NCI-H2107 (cell line): ENCODE measurements around the gene BCORL1.
A peak's percentile ranks its signal among the peaks of the same experiment; 100 is the strongest.

Source experiments
- DNase-seq: peaks from one replicate; lab custom pipeline; 2025; lab: John Stamatoyannopoulos, UW

The BCORL1 gene

DNA sequence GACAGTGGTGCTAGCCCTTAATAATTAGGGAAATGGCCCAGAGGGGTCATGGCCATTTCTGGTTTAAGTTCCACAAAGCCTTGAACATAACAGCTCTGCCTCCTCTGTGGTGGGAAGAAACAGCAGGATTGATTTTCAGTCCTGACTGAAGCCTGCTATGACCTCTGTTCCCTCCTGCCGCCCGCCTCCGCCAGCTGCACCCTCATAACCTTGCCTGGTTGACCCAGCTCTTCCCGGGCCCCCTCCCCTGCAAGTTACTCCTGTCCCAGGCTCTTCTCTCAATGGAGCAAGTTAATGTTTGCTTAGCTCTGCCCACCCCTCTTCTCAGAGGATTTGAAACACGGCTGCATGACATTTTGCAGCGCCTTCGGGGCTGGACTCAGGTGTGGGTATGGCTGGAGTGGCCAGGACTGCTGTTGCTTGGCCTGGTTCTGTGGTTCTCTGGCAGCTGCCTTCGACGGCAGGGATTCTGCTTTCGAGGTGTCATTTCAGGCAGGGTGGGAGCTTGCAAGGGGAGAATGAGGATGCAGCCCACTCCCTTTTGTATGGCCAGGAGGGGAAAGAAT is 27.3 kb downstream of the BCORL1 start:
- no peak for DNase-seq

DNA sequence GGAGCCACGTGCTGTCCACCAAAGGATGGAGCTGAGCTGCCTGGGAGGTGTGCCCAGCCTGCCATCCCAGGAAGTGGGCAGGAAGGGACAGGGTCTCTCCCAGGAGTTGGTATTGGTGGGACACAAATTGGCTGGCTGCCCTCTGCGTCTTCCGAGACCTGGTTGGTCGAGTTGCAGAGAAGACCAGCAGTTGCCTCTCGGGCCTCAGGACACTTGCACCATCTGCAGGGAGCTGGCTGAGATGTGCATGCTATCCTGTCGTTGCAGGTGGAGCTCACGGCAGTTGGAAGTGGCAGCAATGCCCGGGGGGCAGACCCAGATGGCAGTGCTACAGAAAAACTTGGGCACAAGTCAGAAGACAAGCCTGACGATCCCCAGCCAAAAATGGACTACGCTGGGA is 30.2 kb downstream of the BCORL1 start:
- no peak for DNase-seq

DNA sequence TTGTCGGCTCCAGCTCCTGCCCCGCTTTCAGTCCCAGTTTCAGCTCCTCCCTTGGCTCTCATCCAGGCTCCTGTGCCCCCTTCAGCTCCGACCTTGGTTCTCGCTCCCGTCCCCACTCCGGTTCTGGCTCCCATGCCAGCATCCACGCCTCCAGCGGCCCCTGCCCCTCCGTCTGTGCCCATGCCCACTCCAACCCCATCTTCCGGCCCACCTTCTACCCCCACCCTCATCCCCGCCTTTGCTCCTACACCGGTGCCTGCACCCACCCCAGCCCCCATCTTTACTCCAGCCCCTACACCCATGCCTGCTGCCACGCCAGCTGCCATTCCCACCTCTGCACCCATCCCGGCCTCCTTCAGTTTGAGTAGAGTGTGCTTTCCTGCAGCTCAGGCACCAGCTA is 31.2 kb downstream of the BCORL1 start:
- DNase-seq, result no peak

DNA sequence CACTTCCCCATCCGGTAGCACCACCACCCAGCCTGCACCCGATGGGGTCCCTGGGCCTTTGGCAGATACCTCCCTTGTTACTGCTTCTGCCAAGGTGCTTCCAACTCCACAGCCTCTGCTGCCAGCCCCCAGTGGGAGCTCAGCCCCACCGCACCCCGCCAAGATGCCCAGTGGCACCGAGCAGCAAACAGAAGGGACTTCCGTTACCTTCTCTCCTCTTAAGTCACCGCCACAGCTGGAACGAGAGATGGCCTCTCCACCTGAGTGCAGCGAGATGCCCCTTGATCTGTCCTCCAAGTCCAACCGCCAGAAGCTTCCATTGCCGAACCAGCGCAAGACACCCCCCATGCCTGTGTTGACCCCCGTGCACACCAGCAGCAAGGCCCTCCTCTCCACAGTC is 31.9 kb downstream of the BCORL1 start:
- no peak for DNase-seq

DNA sequence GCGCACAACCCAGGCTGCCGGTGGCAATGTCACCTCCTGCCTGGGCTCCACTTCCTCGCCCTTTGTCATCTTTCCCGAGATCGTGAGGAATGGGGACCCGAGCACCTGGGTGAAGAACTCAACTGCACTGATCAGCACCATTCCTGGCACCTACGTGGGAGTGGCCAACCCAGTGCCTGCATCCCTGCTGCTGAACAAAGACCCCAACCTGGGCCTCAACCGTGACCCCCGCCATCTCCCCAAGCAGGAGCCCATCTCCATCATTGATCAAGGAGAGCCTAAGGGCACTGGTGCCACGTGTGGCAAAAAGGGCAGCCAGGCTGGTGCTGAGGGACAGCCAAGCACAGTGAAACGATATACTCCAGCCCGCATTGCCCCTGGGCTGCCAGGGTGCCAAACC is 32.3 kb downstream of the BCORL1 start:
- no peak for DNase-seq

DNA sequence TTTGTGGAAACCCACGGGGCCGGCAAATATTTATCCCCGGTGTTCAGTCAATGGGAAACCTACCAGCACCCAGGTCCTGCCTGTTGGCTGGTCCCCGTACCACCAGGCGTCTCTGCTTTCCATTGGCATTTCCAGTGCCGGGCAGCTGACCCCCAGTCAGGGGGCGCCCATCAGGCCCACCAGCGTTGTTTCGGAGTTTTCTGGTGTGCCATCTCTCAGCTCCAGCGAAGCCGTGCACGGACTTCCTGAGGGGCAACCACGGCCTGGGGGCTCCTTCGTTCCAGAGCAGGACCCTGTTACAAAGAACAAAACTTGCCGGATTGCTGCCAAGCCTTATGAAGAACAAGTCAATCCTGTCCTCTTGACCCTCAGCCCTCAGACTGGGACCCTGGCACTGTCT is 32.7 kb downstream of the BCORL1 start:
- DNase-seq, result no peak

DNA sequence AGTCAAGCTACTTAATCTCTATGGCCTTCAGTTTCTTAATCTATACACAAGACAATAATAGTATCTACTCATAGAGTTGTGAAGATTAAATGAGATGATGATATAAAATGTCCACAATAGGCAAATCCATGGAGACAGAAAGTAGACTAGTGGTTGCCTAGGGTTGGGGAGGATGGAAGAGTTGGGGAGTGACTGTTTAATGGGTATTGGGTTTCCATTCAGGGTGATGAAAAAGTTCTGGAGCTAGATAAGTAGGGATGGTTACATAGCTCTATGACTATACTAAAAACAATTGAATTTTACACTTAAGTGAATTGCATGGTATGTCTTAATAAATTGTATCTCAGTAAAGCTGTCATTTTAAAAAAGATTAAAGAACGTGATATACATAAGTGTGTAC is 35.7 kb downstream of the BCORL1 start:
- DNase-seq, result no peak

DNA sequence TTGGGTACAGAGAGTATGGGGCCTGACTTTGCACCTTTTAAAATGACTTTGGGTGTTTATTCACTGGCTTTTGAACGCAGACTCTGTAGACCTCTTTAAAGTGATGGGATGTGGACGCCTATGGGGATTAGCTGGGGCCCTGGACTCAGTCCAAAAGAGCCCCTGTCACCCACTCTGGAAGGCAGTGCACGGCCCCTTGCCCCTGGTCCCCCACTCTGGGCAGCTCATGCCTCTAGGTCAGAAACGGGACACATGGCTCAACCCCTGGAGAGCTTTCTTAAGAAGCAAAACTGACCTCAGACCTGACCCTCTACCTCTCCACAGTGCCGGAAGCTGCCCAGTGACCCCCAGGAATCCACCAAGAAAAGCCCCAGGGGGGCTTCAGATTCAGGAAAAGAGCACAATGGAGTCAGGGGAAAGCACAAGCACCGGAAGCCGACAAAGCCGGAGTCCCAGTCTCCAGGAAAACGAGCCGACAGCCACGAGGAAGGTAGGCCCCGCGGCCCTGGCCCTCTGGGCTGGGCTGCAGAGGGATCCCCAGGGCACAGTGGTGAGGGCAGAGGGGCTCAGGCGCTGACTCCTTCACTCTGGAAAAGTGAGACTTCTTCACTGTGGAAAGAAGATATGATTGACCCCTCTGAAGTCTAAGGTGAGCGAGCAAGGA is 38.4 kb downstream of the BCORL1 start:
- DNase-seq, result no peak

DNA sequence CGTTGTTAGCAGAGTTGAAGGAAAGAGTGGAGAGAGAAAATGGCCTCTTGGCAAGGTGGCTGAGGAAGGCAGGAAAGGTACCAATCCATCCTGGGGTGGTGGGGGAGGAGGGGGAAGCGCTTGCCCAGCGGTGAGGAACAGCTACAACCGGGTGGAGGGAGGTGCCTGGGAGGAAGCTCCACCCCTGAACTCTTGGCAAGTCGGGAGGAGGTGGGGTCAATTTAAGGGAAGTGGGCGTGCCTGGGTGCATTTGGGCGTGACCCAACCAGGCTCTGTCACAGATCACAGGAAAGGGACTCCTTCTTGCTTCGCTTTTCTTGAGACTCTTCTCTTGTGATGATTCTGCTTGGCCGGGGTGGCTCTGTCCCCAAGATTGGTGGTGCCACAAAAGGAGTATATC is 41.7 kb downstream of the BCORL1 start:
- DNase-seq, result no peak

DNA sequence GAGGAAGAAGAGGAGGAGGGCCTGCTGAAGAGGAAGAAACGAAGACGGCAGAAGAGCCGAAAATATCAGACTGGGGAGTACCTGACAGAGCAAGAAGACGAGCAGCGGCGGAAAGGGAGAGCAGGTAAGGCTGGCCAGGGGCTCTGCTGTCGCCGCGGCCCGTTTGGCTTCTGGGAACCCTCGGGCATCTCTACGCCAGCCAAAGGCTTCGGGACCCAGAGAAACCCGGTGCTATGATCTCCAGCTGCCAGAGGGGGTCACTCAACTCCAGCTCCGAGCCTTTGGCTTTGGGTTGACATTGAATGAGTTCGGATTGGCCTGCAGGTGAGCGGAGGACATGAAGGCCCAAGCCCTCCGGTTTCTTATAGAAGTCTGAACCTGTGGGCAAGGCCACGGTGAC is 42.8 kb downstream of the BCORL1 start:
- no peak for DNase-seq

DNA sequence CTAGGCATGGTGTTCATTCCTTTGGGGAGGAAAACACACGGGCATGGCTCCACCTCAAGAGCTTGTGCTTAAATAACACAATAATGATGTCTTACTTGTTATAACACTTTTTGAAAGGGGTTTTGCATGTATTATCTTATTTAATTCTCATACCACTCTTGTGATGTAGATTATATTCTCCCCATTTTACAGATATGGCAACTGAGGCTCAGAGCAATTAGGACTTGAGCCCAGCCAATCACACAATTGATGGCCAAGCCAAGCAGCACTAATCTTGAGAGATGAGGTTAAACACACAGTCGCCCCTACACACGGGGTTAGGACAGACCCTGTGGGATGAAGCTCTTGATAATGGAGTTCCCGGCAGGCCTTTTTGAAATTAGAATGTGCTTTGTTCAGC is 45.1 kb downstream of the BCORL1 start:
- DNase-seq, result no peak

DNA sequence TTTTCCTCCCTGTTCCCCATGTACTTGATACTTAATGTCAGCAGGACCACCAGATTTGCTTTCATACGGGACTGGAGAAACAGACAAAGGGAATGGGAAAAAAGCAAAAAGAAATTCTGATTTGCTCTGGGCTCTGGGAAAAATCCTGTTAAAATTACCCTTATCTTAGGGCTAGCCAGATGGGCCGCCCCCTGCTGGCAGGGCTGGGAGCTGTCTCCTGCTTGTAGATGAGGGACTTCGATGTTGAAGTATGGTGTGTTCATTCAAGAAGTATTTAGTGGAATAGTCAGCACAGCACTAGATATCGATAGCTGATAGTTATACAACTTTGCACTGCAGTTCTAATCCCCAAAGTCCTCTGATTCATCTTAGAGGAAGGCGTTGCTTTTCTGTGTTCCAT is 45.8 kb downstream of the BCORL1 start:
- DNase-seq, result peak; percentile 3

DNA sequence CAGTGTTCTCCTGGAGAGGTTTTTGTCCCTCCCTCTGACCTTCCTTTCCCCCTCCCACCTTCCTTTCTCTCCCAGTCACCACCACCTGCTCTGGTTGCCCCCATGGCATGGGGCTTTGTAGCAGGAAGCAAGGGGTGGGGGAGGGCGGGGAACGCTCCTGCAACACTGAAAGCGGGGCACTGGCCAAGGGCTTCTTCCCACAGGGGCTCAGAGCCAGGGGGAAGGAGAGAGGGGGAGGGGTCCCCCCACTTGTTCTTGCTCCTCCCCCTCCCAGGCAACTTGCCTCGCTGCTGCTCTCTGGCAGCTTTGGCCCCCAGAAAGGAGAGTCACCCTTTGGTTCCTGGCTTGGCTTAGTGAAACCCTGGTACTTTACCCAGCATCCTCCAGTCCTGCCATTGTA is 48.4 kb downstream of the BCORL1 start:
- no peak for DNase-seq

DNA sequence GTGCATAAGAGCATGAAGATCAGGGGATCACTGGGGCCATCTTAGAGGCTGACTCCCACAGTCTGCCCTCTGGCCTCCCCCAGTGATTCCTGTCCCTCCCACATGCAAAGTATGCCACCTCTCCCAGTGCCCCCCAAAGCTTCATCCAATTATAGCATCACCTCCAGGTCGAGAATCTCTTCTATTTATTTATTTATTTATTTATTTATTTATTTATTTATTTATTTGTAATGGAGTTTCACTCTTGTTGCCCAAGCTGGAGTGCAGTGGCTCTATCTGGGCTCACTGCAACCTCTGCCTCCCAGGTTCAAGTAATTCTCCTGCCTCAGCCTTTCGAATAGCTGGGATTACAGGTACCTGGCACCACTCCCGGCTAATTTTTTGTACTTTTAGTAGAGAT is 50.1 kb downstream of the BCORL1 start:
- no peak for DNase-seq

DNA sequence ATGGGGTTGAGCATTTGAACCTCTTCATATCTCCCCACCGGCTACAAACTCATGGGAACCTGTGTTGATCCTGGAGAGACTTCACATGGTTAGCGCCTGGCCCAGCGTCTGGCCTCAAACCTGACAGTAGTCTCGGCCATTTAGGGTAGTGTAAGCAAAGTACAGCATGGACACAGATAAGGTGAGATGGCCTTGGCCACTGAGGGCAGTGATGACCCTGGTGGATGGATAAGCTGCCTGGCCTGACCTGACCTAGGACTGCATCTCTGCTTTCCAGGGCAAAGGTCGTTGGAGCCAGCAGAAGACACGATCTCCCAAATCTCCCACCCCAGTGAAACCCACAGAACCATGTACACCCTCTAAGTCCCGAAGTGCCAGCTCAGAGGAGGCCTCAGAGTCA is 51.7 kb downstream of the BCORL1 start:
- DNase-seq, result no peak

DNA sequence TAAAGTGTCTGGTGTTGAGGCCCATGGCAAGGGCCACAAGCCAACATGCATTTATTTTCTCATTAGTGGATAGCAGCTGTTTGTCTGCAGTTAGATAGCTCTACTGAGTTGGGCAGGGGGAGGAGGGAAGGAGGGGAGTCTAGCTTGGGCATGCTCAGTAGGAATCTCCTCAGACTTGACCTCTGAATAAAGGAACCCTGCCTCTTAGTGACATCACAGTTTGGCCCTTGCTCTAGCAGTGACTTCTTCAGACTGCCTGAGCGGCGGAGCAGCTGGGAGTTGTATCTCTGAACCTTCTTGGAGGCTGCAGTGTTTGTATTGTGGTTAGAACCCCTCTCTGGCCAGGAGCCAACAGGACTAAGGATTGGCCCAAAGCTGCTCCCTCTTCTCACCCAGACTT is 57.4 kb downstream of the BCORL1 start:
- no peak for DNase-seq

DNA sequence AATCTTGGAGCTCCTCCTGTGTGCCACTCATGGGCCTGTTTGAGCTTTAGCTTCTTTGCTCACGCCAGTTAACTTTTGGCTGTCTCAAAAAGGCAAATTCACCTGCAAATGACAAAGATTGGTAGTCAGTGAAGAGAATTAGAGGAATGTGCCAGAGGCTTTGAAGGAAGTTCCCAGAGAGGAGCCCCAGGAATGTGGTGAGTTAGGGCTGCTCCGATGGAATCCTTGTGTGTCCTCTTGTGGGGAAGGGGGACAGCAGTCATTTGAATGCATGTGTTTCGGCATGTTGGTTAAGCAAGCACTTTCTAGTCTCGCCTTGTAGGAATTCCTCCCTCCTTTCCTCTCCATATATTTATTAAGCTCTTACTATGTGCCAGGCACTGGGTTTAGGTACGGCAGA is 65.0 kb downstream of the BCORL1 start:
- no peak for DNase-seq

DNA sequence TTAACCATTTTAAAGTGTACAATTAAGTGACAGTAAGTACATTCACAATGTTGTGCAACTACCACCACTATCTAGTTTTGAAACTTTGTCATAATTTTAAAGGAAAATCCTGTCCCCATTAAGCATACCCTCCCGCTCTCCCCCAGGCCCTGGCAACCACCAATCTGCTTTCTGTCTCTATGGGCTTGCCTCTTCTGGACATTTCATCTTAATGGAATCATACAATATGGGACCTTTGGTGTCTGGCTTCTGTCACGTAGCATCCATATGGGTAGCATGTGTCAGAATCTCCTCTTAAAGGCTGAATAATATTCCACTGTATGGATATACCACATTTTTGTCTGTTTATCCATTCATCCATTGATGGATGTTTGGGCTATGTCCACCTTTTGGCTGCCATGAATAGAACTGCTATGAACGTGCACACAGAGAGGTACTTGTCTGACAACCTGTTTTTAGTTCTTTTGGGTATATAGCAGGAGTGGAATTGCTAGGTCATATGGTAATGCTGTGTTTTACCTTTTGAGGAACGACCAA is 66.3 kb downstream of the BCORL1 start:
- DNase-seq, result no peak

DNA sequence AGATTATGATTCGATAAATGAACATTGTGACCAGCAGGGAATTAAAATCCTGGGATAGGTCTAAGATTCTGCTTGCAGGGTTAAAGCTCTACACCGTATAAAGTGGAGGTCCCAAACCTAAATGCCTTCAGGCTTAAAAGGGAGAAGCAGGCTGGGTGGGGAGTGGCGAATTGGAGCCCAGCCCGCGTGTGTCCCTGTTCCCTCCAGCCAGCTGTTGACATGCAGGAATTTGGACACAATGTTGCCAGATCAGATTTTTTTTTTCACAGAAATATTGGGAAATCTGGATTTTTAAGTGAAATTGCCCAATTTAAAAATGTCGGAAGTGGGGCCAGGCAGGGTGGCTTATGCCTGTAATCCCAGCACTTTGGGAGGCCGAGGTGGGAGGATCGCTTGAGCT is 67.4 kb downstream of the BCORL1 start:
- DNase-seq, result no peak

DNA sequence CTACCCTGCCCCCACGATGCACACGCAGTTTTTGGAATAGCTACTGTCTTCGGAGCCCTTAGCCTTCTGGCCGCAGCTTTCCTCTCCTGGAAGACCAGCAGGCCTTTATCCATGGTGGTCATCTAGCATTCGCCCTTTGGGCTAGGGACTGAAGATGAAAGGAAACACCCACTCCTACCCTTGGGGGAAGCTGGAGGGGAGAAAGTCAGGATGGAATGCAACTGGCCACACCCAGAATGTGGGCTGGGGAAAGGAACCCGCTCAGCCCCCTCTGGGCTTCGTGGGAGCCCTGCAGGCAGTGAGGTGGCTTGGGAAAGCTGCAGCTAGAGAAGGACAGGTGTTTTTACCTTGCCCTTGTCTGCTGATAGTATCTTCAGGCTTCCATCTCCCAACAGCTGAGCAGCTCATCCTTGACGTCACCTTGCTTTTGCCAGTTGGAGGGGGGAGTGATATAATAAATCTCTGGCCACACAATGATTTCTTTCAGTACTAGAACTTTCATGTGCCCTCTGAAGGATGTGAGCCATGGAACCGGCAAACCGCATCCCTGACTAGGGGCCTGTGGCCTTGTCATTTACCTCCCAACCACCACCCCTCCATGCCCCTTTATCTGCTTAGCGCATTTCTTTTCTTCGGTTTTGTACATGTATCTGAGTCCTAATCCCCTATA is 68.9 kb downstream of the BCORL1 start:
- DNase-seq, result no peak

DNA sequence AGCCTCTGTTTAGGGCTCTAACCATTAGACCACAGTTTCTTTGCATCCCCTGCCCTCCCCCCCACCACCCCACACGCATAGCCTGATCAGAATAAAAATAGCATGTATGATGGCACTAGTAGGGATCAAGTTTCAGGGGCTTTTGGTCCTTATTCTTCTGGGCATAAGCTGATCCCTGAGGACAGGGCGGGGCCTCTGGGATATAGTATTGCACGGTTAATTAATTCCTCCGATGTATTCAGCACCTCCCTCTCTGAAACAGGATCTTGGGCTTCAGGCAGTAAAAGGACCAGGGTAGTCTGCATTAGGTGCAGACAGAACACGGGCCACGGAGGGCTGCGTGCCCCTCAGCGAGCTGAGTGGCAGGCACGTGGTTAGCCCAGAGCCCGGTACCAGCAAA is 70.8 kb downstream of the BCORL1 start:
- DNase-seq, result peak; percentile 20

DNA sequence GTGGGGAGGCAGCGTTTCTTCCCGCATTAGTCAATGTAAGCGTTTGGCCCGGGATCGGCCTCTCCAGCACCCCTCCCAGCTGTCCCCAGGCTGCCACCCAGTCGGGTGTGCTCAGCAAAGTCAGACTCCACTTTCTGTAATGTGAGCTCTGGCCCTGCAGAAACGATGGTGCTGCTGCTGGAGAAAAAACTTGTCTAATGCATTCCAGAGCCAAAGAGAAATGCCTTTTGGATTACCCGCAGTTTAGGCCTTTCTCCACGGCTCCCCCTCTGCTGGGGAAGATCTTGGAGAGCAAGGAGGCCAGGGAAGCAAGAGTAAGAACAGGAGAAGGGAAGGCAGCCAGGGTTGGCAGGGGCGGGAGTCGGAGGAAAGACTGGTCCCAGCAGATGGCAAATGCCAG is 72.7 kb downstream of the BCORL1 start:
- no peak for DNase-seq

DNA sequence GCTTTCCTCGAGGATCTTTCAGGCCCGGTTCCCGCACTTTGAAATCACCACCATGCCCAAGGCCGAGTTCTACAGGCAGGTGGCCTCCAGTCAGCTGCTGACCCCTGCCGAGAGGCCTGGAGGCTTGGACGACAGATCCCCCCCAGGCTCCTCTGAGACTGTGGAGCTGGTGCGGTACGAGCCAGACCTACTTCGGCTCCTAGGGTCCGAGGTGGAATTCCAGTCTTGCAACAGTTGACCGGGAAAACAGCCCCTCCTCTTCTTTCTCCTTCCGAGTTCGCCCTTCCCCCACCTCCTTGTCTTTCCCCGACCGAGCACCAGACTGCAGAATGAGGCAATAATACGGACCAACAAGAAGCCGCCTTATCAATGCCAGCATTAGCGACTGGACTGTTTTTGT is 73.5 kb downstream of the BCORL1 start:
- no peak for DNase-seq

DNA sequence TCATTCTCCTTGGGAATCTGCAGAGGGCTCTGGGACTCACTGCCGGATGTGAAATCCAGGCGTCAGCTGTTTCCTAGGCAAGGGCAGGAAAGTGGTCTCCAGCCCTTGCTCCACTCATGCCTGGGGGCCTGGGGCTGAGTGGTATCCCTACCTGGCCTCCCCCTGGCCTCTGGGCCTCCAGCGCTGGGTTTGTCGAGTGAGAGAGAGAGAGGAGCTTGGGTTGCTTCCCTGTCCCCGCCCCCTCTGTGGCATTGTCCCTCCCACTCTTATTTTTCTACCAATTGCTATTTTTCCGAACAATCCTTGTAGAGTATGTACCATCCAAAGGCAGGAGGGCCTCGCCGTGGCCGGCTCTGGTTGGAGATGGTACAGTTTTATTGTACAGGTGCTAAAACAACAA is 74.8 kb downstream of the BCORL1 start:
- no peak for DNase-seq
